Activated naive CD4-positive, alpha-beta T cell treated with anti-CD3 and anti-CD28 coated beads, Interleukin-2, amount 50 U/mL, for 24 hours (primary cell): ENCODE results near the gene ZNF462.
A peak's percentile ranks its signal among the peaks of the same experiment; 100 is the strongest.

Experiments
- H3K27ac Mint-ChIP-seq: one replicate; pipeline ENCODE4 v1.8.0; 2021; ENCODE audit warnings: mild to moderate bottlenecking, mixed read lengths
- H3K27me3 Mint-ChIP-seq: one replicate; pipeline ENCODE4 v1.8.0; 2021; ENCODE audit warnings: mixed read lengths
- H3K36me3 Mint-ChIP-seq: one replicate; pipeline ENCODE4 v1.8.0; 2021; ENCODE audit warnings: mixed read lengths
- H3K4me1 Mint-ChIP-seq: one replicate; pipeline ENCODE4 v1.8.0; 2021; ENCODE audit warnings: mixed read lengths
- H3K4me3 Mint-ChIP-seq: one replicate; pipeline ENCODE4 v1.8.0; 2021; ENCODE audit warnings: mild to moderate bottlenecking, mixed read lengths
- H3K9me3 Mint-ChIP-seq: one replicate; pipeline ENCODE4 v1.8.0; 2021; ENCODE audit warnings: mixed read lengths

ZNF462 gene

DNA sequence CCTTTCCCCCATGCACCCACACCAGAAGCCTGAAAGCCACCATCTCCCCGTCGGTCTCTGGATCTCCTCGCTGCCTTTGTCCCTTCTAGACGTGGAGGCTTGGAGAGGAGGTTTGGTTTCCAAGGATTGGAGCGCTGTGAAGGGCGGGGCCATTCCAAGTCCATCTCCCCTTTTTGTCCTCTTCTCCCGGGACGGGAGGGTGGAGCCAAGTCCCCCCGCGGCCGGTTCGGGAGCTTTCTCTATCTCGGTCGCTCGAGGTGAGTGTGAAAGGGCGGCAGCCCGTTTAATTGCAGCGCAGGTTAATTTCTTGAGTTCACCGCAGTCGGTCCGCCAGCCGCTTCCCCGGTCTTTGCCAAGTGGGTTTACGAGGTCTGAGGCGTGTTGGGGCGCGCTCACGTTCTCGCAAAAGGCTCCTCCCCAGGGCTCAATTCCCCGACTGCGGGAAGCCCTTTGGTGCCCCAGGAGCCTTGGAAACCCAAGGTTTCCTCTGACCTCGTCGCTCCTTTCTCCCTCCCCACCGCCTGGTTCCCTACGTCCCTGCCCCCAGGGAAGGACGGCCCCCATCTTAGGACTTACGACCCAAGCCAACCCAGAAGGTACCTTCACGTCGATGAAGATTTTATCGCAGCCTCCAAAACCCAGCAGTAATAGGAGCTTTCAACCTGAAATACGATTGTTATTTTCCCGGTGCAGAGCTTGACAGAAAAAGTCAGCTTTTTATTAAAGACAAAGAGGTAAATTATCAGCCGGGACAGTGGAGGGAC lies 2.8 kb upstream of the ZNF462 start:
- no peak overlapping the region for H3K27ac Mint-ChIP-seq
- H3K4me1 Mint-ChIP-seq = peaks cover 36% of the 10 kb centered on the region
- peaks cover 43% of the 10 kb centered on the region for H3K27me3 Mint-ChIP-seq
- peak overlapping the region; percentile 19 for H3K4me3 Mint-ChIP-seq
- H3K9me3 Mint-ChIP-seq = no peaks in the 10 kb centered on the region
- H3K36me3 Mint-ChIP-seq = no peaks in the 10 kb centered on the region

DNA sequence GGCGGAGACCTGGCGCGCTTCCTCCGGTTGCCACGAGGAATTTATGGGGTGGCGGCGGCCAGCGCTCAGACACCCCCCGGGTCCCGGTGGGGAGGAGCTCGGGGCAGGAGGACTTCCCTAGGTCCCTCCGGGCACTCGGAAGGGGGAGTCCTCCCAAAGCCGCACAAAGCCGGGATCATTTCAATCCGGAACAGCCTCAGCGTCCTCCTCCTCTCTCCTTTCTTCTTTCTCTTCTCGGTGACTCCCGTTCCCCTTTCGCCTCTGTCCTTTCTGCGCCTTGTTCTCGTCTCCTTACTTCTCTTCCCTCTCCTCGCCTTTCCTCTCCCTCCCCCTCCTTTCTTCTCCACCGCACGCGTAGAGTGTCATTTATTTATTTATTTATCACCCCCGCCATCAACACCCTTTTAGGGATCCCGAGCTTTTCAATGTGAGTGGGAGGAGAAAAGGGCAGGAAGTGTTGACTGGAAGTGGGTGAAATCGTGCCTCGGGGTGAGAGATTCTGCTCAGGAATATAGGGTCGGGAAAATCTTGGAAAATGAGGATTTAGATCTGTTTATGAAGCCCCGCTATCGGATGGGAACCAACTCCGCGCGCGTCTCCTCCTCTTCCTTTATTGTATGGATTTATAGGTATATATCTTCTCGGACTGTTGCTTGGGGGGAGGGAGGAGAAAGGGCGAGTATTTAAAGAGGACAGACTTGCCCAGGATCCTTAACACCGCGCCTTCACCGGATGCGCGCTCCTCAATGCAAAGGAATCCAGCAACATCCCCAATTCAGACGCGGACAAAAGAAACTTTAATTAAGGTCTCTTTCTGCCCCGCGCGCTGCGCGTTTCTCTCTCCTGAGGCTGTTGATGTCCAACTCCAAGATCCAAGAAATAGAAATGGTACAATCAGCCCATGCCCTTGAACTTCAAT lies 2.0 kb upstream of the ZNF462 start:
- no peaks in the 10 kb centered on the region for H3K9me3 Mint-ChIP-seq
- H3K4me1 Mint-ChIP-seq = peaks cover 36% of the 10 kb centered on the region
- H3K27ac Mint-ChIP-seq = no peak overlapping the region
- H3K4me3 Mint-ChIP-seq = peak overlapping the region; percentile 49
- no peaks in the 10 kb centered on the region for H3K36me3 Mint-ChIP-seq
- H3K27me3 Mint-ChIP-seq = peaks cover 48% of the 10 kb centered on the region

- H3K27me3 Mint-ChIP-seq = peaks cover 48% of the 10 kb centered on the region
- peaks cover 36% of the 10 kb centered on the region for H3K4me1 Mint-ChIP-seq
- no peaks in the 10 kb centered on the region for H3K9me3 Mint-ChIP-seq
- H3K27ac Mint-ChIP-seq = no peak overlapping the region
- no peaks in the 10 kb centered on the region for H3K36me3 Mint-ChIP-seq
- peak overlapping the region; percentile 49 for H3K4me3 Mint-ChIP-seq
Measured at GRCh38 chr9:106861640-106862109, 1.3 kb upstream of the ZNF462 start.

DNA sequence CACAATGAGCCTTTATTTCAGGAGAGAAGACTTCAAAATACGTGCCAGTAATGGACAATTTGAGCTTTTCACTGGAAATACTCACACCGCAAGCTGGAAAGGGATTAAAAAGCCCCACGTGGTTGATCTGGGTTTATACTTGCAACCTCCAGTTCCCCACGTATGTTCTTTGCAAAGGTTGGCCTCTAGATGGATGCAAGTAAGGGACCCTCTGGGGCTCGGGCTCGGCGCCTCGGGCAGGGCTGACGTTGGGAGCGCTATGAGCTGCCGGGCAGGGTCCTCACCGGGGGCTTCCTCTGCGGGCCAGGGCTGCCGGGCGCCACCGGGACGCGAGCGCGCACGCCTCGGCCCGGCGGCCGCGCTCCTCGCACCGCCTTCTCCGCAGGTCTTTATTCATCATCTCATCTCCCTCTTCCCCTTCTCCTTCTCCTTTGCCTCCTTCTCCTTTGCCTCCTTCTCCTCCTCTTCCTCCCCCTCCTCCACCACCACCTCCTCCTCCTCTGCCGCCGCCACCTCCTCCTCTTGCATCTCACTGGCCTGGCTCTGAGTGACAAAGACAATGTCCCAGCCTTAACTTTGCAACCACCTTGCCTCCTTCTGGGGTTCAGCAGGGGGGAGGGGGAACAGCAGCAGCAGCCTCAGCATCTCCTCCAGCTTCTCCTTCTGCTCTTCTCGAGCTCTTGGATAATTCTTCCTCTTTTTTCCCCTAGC lies 701 bp upstream of the ZNF462 start:
- H3K4me1 Mint-ChIP-seq = peaks cover 36% of the 10 kb centered on the region
- no peaks in the 10 kb centered on the region for H3K36me3 Mint-ChIP-seq
- no peaks in the 10 kb centered on the region for H3K9me3 Mint-ChIP-seq
- peaks cover 51% of the 10 kb centered on the region for H3K27me3 Mint-ChIP-seq
- no peak overlapping the region for H3K27ac Mint-ChIP-seq
- peak overlapping the region; percentile 77 for H3K4me3 Mint-ChIP-seq

- H3K4me3 Mint-ChIP-seq = peak overlapping the region; percentile 62
- H3K9me3 Mint-ChIP-seq = no peaks in the 10 kb centered on the region
- no peaks in the 10 kb centered on the region for H3K36me3 Mint-ChIP-seq
- H3K27ac Mint-ChIP-seq = no peak overlapping the region
- H3K4me1 Mint-ChIP-seq = peaks cover 36% of the 10 kb centered on the region
- peaks cover 40% of the 10 kb centered on the region for H3K27me3 Mint-ChIP-seq
Measured at GRCh38 chr9:106864373-106865143, 1.6 kb downstream of the ZNF462 start.

DNA sequence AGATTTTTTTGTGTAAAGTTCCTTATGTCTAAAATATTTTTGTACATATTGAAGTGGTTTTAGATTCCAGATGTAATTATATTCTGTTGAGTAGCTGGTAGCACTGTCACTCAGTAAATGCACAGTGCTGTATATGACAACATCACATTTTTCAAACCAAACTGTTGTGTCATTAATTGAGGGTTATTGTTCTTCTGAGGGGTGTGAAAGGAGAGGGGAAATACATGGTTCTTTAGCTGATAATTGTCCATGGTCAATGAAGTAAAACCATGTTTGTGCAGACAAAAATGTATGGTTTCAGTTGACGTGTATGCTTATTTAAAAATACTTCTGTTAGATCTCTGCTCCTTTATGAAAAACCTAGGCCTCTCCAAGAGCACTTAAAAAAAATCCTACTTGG lies 3.3 kb downstream of the ZNF462 start:
- Mint-ChIP-seq H3K27me3 (peaks cover 27% of the 10 kb centered on the region), H3K9me3 (no peaks in the 10 kb centered on the region), H3K4me3 (no peak overlapping the region), H3K4me1 (peaks cover 27% of the 10 kb centered on the region), H3K27ac (no peak overlapping the region), H3K36me3 (no peaks in the 10 kb centered on the region)

DNA sequence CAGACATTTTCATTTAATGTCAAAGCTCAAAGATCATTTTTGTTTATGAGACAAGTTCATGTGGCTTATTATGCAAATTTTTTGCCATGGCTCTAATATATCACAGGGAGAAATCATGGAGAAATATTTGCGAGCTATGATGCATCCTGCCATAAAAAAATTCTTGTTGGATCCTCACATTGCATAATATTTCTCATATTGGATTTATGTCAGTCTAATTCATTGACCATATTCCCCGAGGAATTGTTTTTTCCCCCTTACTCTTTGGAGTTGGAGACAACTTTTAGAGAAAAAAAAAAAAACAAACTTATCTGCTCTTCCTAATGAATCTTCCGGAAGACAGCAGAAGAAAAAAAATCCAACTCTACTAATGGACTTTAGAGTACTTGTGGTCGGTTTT lies 4.3 kb downstream of the ZNF462 start:
- Mint-ChIP-seq H3K4me3 (no peak overlapping the region), H3K9me3 (no peaks in the 10 kb centered on the region), H3K27me3 (peaks cover 22% of the 10 kb centered on the region), H3K27ac (no peak overlapping the region), H3K4me1 (peaks cover 23% of the 10 kb centered on the region), H3K36me3 (no peaks in the 10 kb centered on the region)

DNA sequence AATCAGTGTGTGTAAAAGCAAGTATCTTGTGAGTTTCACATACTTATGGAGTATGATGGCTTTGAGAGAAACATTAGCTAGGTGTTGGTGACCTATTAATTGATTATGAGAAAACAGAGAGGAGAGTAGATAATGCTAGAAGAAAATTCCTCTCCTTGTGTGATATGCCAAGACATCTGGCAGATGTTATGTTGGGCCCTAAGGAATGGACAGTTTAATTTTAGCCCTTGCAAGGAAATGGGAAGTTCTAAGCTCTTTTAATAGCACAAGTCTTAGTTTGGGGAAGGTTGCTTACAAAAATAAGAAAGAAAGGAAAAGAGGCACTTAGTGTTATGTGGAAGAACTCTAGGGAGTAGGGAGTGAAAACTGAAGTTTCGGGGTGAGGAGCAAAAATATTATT lies 5.1 kb downstream of the ZNF462 start:
- H3K4me3 Mint-ChIP-seq = no peak overlapping the region
- no peaks in the 10 kb centered on the region for H3K36me3 Mint-ChIP-seq
- no peak overlapping the region for H3K27ac Mint-ChIP-seq
- no peaks in the 10 kb centered on the region for H3K9me3 Mint-ChIP-seq
- H3K27me3 Mint-ChIP-seq = peaks cover 17% of the 10 kb centered on the region
- H3K4me1 Mint-ChIP-seq = peaks cover 16% of the 10 kb centered on the region

GRCh38 chr9:106868565-106868964 lies 5.6 kb downstream of the ZNF462 start:
- Mint-ChIP-seq H3K4me3 (no peak overlapping the region), H3K36me3 (no peaks in the 10 kb centered on the region), H3K4me1 (peaks cover 12% of the 10 kb centered on the region), H3K27ac (no peak overlapping the region), H3K9me3 (no peaks in the 10 kb centered on the region), H3K27me3 (peaks cover 15% of the 10 kb centered on the region)

GRCh38 chr9:106869028-106869427 lies 6.1 kb downstream of the ZNF462 start:
- Mint-ChIP-seq H3K4me1 (peaks cover 8% of the 10 kb centered on the region), H3K27me3 (peaks cover 14% of the 10 kb centered on the region), H3K4me3 (no peak overlapping the region), H3K36me3 (no peaks in the 10 kb centered on the region), H3K9me3 (no peaks in the 10 kb centered on the region), H3K27ac (no peak overlapping the region)

GRCh38 chr9:106869458-106869857 lies 6.5 kb downstream of the ZNF462 start:
- Mint-ChIP-seq H3K4me1 (peaks cover 4% of the 10 kb centered on the region), H3K27ac (no peak overlapping the region), H3K27me3 (peaks cover 13% of the 10 kb centered on the region), H3K9me3 (no peaks in the 10 kb centered on the region), H3K4me3 (no peak overlapping the region), H3K36me3 (no peaks in the 10 kb centered on the region)

- Mint-ChIP-seq H3K36me3 (no peaks in the 10 kb centered on the region), H3K27me3 (peaks cover 3% of the 10 kb centered on the region), H3K9me3 (no peaks in the 10 kb centered on the region), H3K27ac (no peak overlapping the region), H3K4me3 (no peak overlapping the region), H3K4me1 (no peaks in the 10 kb centered on the region)
Measured at GRCh38 chr9:106872641-106873040, 9.7 kb downstream of the ZNF462 start.

GRCh38 chr9:106874031-106874430 lies 11.1 kb downstream of the ZNF462 start:
- Mint-ChIP-seq H3K27me3 (peaks cover 1% of the 10 kb centered on the region), H3K4me3 (no peak overlapping the region), H3K36me3 (no peaks in the 10 kb centered on the region), H3K9me3 (no peaks in the 10 kb centered on the region), H3K27ac (no peak overlapping the region), H3K4me1 (no peaks in the 10 kb centered on the region)

- H3K4me3 Mint-ChIP-seq = no peak overlapping the region
Measured at GRCh38 chr9:106874652-106875051, 11.7 kb downstream of the ZNF462 start.

GRCh38 chr9:106875529-106875928 lies 12.6 kb downstream of the ZNF462 start:
- Mint-ChIP-seq H3K36me3 (no peaks in the 10 kb centered on the region), H3K27ac (no peak overlapping the region), H3K4me3 (no peak overlapping the region), H3K27me3 (peaks cover 1% of the 10 kb centered on the region), H3K9me3 (no peaks in the 10 kb centered on the region), H3K4me1 (no peaks in the 10 kb centered on the region)

More at GRCh38 chr9:106874652-106875051, 11.7 kb downstream of the ZNF462 start:
- no peak overlapping the region for H3K27ac Mint-ChIP-seq
- H3K36me3 Mint-ChIP-seq = no peaks in the 10 kb centered on the region
- peaks cover 1% of the 10 kb centered on the region for H3K27me3 Mint-ChIP-seq
- H3K9me3 Mint-ChIP-seq = no peaks in the 10 kb centered on the region
- no peaks in the 10 kb centered on the region for H3K4me1 Mint-ChIP-seq
